ENCODE measurements around the gene NLN. TPM values are rescaled to one million over a fixed set of nuclear protein-coding genes. Genes with fewer than 3 reads are reported as not detected.

The NLN gene
- total and polyA plus RNA-seq, 2 of the 13 experiments (the other 11 are each of a cell fraction or from before 2014, with no cell fraction given) = 11.9 to 36.7 TPM

DNA sequence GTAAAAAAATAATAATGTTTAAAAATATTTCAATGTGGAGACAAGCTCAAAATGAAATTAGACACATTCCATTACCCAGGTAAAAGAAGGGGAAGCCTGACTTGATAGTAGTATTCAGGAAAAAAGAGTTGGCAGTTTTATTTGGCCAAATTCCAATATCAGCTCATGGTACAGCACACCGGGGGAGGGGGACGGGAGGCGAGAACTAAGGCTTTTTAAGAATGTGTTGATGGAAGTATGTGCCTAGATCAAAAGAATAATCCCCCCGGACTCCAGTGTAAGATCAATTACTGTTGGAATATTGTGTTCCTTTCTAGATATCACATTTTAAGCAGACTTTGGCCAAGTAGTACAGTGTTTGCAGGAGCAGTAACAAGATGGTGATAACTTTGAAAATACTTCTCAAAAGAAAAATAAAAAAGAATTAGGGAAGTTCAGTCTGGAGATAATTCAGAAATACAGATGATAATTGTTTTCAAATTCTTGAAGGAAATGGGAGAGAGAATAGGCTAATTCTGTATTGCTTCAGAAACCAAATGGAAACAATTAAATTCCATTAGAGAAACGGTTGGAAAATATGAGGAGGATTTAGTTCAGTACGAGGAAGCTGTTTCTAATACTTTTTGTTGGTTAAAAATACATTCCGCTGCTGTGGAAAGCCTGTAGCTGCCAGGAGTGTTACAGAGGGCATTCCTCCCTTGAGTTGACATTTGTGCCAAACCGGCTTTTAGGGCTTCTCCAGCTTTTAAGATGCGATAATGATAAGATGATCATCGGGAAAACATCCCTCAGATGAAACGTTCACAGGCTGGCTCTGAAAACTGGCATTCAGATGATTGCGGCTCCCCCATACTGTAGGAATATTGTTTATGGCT, 106.3 kb downstream of the NLN start:
- WGBS (ENCODE audit: low lambda C conversion rate) = 93% methylated on average over 12 of the region's 12 CpGs

DNA sequence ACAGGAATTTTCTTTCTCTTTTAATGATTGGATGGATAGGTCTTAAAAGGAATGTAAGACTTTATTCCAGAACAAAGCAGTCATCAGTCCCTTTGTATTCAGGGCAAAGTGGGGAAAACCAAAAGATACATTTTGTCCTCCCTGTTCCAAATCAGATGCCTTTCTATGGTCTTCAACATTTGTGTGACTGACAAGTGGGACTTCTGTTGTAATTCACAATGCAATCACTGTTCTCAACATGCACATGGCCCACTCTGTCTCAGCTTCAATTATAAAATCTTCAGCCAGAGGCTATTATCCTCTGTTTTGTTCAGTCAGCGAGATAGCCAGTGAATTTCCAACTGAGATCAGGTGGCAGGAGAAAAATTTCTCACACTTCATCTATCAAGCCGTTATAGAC, 108.9 kb downstream of the NLN start:
- Histone ChIP-seq H3K79me2 (ENCODE audit: insufficient read depth, low read length) (no peaks in the 10 kb centered on the region), H3K4me3 (replicated peaks in 1 of 3; ENCODE audit: insufficient read depth in 1 of 3, low read depth in 2 of 3, low read length in 3 of 3) (no peak overlapping the region), H3K27ac (ENCODE audit: extremely low read length, insufficient read depth, low read length) (no peak overlapping the region), H3K27me3 (ENCODE audit: control insufficient read depth in 1 of 2, insufficient read depth in 2 of 2, low read length in 2 of 2) (no peaks in the 10 kb centered on the region), H3K4me2 (ENCODE audit: low read depth, low read length) (no peak overlapping the region), H3K9me3 (ENCODE audit: low read length) (no peaks in the 10 kb centered on the region), H3K9ac (ENCODE audit: insufficient read depth, low read depth, low read length) (no peak overlapping the region), H2AFZ (ENCODE audit: low read length) (no peak overlapping the region), H3K4me1 (ENCODE audit: insufficient read depth, low read length) (no peaks in the 10 kb centered on the region; the same call in 1 of the 2 replicates), H4K20me1 (ENCODE audit: insufficient read depth, low read length) (no peaks in the 10 kb centered on the region), H3K36me3 (replicated peaks in 1 of 2; ENCODE audit: control insufficient read depth in 1 of 2, insufficient read depth in 2 of 2, low read length in 2 of 2) (no peaks in the 10 kb centered on the region)
- DNase-seq (ENCODE audit: low spot score) (no peak), FAIRE-seq (no peak), ATAC-seq (no peak)
- POLR2A ChIA-PET = no interaction called here
- CTCF ChIA-PET (ENCODE audit: low intra/inter-chr PET ratio, low total read pairs) = no interaction called here
- TF ChIP-seq KAT7 (CRISPR knock-in tag; IDR thresholded peaks at IDR 0.05; ENCODE audit: borderline replicate concordance) = no peak
- TF ChIP-seq, protein P1, sequence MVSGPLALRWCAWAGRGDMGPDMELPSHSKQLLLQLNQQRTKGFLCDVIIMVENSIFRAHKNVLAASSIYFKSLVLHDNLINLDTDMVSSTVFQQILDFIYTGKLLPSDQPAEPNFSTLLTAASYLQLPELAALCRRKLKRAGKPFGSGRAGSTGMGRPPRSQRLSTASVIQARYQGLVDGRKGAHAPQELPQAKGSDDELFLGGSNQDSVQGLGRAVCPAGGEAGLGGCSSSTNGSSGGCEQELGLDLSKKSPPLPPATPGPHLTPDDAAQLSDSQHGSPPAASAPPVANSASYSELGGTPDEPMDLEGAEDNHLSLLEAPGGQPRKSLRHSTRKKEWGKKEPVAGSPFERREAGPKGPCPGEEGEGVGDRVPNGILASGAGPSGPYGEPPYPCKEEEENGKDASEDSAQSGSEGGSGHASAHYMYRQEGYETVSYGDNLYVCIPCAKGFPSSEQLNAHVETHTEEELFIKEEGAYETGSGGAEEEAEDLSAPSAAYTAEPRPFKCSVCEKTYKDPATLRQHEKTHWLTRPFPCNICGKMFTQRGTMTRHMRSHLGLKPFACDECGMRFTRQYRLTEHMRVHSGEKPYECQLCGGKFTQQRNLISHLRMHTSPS (CRISPR knock-in tag; IDR thresholded peaks at IDR 0.05; ENCODE audit: low read depth) = no peak
- TF ChIP-seq, protein P2, sequence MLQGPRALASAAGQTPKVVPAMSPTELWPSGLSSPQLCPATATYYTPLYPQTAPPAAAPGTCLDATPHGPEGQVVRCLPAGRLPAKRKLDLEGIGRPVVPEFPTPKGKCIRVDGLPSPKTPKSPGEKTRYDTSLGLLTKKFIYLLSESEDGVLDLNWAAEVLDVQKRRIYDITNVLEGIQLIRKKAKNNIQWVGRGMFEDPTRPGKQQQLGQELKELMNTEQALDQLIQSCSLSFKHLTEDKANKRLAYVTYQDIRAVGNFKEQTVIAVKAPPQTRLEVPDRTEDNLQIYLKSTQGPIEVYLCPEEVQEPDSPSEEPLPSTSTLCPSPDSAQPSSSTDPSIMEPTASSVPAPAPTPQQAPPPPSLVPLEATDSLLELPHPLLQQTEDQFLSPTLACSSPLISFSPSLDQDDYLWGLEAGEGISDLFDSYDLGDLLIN (CRISPR knock-in tag; IDR thresholded peaks at IDR 0.05; ENCODE audit: borderline replicate concordance) = no peak
- in situ Hi-C loops (cut with HindIII; ENCODE audit: extremely low pct_ligation_motif_present, low pct_unique_long_range_greater_than_20kb) = no loop called here
- intact Hi-C loops (cut with micrococcal nuclease; ENCODE audit: unreplicated experiment) = no loop called here
- 94% methylated on average over 2 of the region's 2 CpGs for WGBS (ENCODE audit: low lambda C conversion rate)
- BruUV-seq (replicated peaks) = no TSS peak

More for the DNA sequence above, 106.3 kb downstream of the NLN start:
- no peak overlapping the region for H2AFZ ChIP-seq (ENCODE audit: low read length)
- ATAC-seq = no peak
- no peak overlapping the region for H3K4me2 ChIP-seq (ENCODE audit: low read depth, low read length)
- DNase-seq (ENCODE audit: low spot score) = no peak
- TF ChIP-seq TBX2 (CRISPR knock-in tag; IDR thresholded peaks at IDR 0.05; ENCODE audit: borderline replicate concordance) (no peak), FOXA1 (IDR thresholded peaks at IDR 0.05) (no peak), FOXA1 (CRISPR knock-in tag; IDR thresholded peaks at IDR 0.05) (no peak), PHF8 (CRISPR knock-in tag; IDR thresholded peaks at IDR 0.05) (no peak)
- intact Hi-C loops (cut with micrococcal nuclease; ENCODE audit: unreplicated experiment) = no loop called here
- H3K4me3 ChIP-seq (replicated peaks in 1 of 3; ENCODE audit: insufficient read depth in 1 of 3, low read depth in 2 of 3, low read length in 3 of 3) = no peak overlapping the region
- H3K36me3 ChIP-seq (replicated peaks in 1 of 2; ENCODE audit: control insufficient read depth in 1 of 2, insufficient read depth in 2 of 2, low read length in 2 of 2) = peaks cover 0 to 5% of the 10 kb centered on the region in 2 experiments; a peak in 1 of 5 replicates
- CTCF ChIA-PET (ENCODE audit: low intra/inter-chr PET ratio, low total read pairs) = no interaction called here
- no peaks in the 10 kb centered on the region for H3K9me3 ChIP-seq (ENCODE audit: low read length)
- POLR2A ChIA-PET = no interaction called here
- no peaks in the 10 kb centered on the region; the same call in 1 of the 2 replicates for H3K4me1 ChIP-seq (ENCODE audit: insufficient read depth, low read length)
- no peaks in the 10 kb centered on the region for H3K27me3 ChIP-seq (ENCODE audit: control insufficient read depth in 1 of 2, insufficient read depth in 2 of 2, low read length in 2 of 2)
- in situ Hi-C loops (cut with HindIII; ENCODE audit: extremely low pct_ligation_motif_present, low pct_unique_long_range_greater_than_20kb) = no loop called here
- H4K20me1 ChIP-seq (ENCODE audit: insufficient read depth, low read length) = no peaks in the 10 kb centered on the region
- no peak overlapping the region for H3K27ac ChIP-seq (ENCODE audit: extremely low read length, insufficient read depth, low read length)
- H3K79me2 ChIP-seq (ENCODE audit: insufficient read depth, low read length) = no peaks in the 10 kb centered on the region
- FAIRE-seq = no peak
- no peak overlapping the region for H3K9ac ChIP-seq (ENCODE audit: insufficient read depth, low read depth, low read length)
- no TSS peak for BruUV-seq (replicated peaks)

Measured in HepG2 (cell line).